HepG2 (cell line): ENCODE measurements around the gene GATA1. TPM values are rescaled to one million over a fixed set of nuclear protein-coding genes. Genes with fewer than 3 reads are reported as not detected.

Experiments
- ATAC-seq: fragments of 200-7000 bp; cut with Tn5 transposase; 3 replicates; pipeline ENCODE4 v1.9.1; 2020; ENCODE audit warnings: mild to moderate bottlenecking, moderate library complexity
- BruUV-seq: library from RNA; stranded (reverse); fragments of 400-500 nt; replicated peaks from 2 replicates; lab custom pipeline; 2021; lab: Mats Ljungman, UMichigan
- CTCF ChIA-PET: fragments of 300-600 bp; formaldehyde crosslinking; extraction: SDS; loops from one replicate; lab custom pipeline; 2021; ENCODE audit warnings: low total read pairs, inconsistent platforms, low intra/inter-chr PET ratio; lab: Yijun Ruan, JAX
- POLR2A ChIA-PET: fragments of 350-600 bp; sonication (Branson Sonifier 250); formaldehyde crosslinking; loops from one replicate; lab custom pipeline; 2020; ENCODE audit warnings: antibody characterized with exemption, inconsistent platforms; lab: Yijun Ruan, JAX
- DNase-seq: peaks from one replicate; pipeline ENCODE4 v3.0.0-alpha.2; 2015; ENCODE audit warnings: low spot score
- FAIRE-seq: peaks from 3 replicates; lab custom pipeline; 2011; peaks lifted over from hg19 to GRCh38; lab: Jason Lieb, UNC
- H2AFZ ChIP-seq: one replicate; pipeline ENCODE4 v1.6.1; 2011; ENCODE audit warnings: low read length, inconsistent platforms
- H3K27ac ChIP-seq: fragments of 300-600 bp; 3 replicates; pipeline ENCODE4 v1.8.0; 2011; ENCODE audit warnings: mixed run types, mild to moderate bottlenecking, mixed read lengths, low read length, inconsistent platforms; ENCODE audit not compliant: insufficient read depth; ENCODE audit errors: extremely low read length
- H3K27me3 ChIP-seq, 2 experiments: fragments of 200-600 bp in 1 of 2; 2 replicates in 1 of 2; 3 replicates in 1 of 2; pipeline versions ENCODE4 v1.6.0 to v1.8.0; 2011; ENCODE audit warnings: low read length in 2 of 2, mild to moderate bottlenecking in 2 of 2, moderate library complexity in 2 of 2, inconsistent platforms in 1 of 2; ENCODE audit not compliant: insufficient read depth in 2 of 2, control insufficient read depth in 1 of 2
- H3K36me3 ChIP-seq, 2 experiments: fragments of 200-600 bp in 1 of 2; replicated peaks in 1 of 2; 2 replicates in 1 of 2; 3 replicates in 1 of 2; pipeline versions ENCODE4 v1.5.1 to v1.8.0; 2011; ENCODE audit warnings: low read length in 2 of 2, inconsistent platforms in 1 of 2; ENCODE audit not compliant: insufficient read depth in 2 of 2, control insufficient read depth in 1 of 2
- H3K4me1 ChIP-seq: 2 replicates; pipeline ENCODE4 v1.5.1; 2012; ENCODE audit warnings: low read length, inconsistent platforms; ENCODE audit not compliant: insufficient read depth
- H3K4me2 ChIP-seq: 2 replicates; pipeline ENCODE4 v1.6.0; 2011; ENCODE audit warnings: low read depth, low read length, inconsistent platforms
- H3K4me3 ChIP-seq, 3 experiments: fragments of 200-600 bp in 1 of 3; sonication (generic), shearing (Covaris generic) in 1 of 3; replicated peaks in 1 of 3; 2 replicates each; pipeline ENCODE4 v1.5.1; 2011 to 2016; ENCODE audit warnings: low read length in 3 of 3, inconsistent platforms in 2 of 3, low read depth in 2 of 3, mild to moderate bottlenecking in 2 of 3, control low read depth in 1 of 3, mixed read lengths in 1 of 3; ENCODE audit not compliant: insufficient read depth in 1 of 3
- H3K79me2 ChIP-seq: one replicate; pipeline ENCODE4 v1.6.1; 2011; ENCODE audit warnings: low read length, inconsistent platforms; ENCODE audit not compliant: insufficient read depth
- H3K9ac ChIP-seq: 2 replicates; pipeline ENCODE4 v1.6.0; 2011; ENCODE audit warnings: mild to moderate bottlenecking, low read depth, low read length, inconsistent platforms; ENCODE audit not compliant: insufficient read depth
- H3K9me3 ChIP-seq: 2 replicates; pipeline ENCODE4 v1.5.1; 2012; ENCODE audit warnings: mild to moderate bottlenecking, low read length
- H4K20me1 ChIP-seq: 2 replicates; pipeline ENCODE4 v1.6.0; 2011; ENCODE audit warnings: inconsistent platforms, mild to moderate bottlenecking, low read length, moderate library complexity; ENCODE audit not compliant: insufficient read depth
- CBX1 ChIP-seq: IDR thresholded peaks from one replicate; pipeline ENCODE4 v1.6.1; 2016; ENCODE audit warnings: antibody characterized with exemption, low read depth
- HBP1 ChIP-seq: IDR thresholded peaks from 2 replicates; pipeline ENCODE4 v1.6.1; 2016; ENCODE audit warnings: low read depth, control low read depth
- HMG20B ChIP-seq: conservative IDR thresholded peaks from 2 replicates; pipeline ENCODE4 v1.6.1; 2016; ENCODE audit warnings: missing genetic modification reagents, missing compliant biosample characterization
- HNRNPUL1 ChIP-seq: fragments of 200-400 bp; formaldehyde crosslinking; IDR thresholded peaks from 2 replicates; pipeline ENCODE4 v1.6.1; 2017; ENCODE audit warnings: low read depth, mild to moderate bottlenecking, low read length, moderate library complexity
- HOMEZ ChIP-seq: IDR thresholded peaks from 2 replicates; pipeline ENCODE4 v1.6.1; 2016; ENCODE audit warnings: low read depth
- KLF6 ChIP-seq: IDR thresholded peaks from 2 replicates; pipeline ENCODE4 v1.8.0; 2016; ENCODE audit warnings: missing biosample characterization, missing genetic modification reagents
- MBD4 ChIP-seq: IDR thresholded peaks from 2 replicates; pipeline ENCODE4 v1.6.1; 2012; ENCODE audit warnings: low read length, inconsistent platforms, borderline replicate concordance
- POGZ ChIP-seq: sonication (generic); formaldehyde crosslinking; IDR thresholded peaks from 2 replicates; pipeline ENCODE4 v1.4.0; 2020; ENCODE audit warnings: mild to moderate bottlenecking, missing genetic modification reagents
- PREB ChIP-seq: sonication (generic); formaldehyde crosslinking; IDR thresholded peaks from 2 replicates; pipeline ENCODE4 v1.4.0; 2020; ENCODE audit warnings: missing genetic modification reagents
- U2AF1 ChIP-seq: fragments of 200-400 bp; formaldehyde crosslinking; optimal IDR thresholded peaks from 2 replicates; pipeline ENCODE3; 2017; ENCODE audit warnings: mild to moderate bottlenecking, low read depth, low read length
- ZMAT3 ChIP-seq: sonication (generic); formaldehyde crosslinking; conservative IDR thresholded peaks from 2 replicates; pipeline ENCODE4 v1.7.0; 2021; ENCODE audit warnings: missing genetic modification reagents
- ZNF24 ChIP-seq: fragments of 450-650 bp; IDR thresholded peaks from 2 replicates; pipeline ENCODE4 v1.6.1; 2017; ENCODE audit warnings: antibody characterized with exemption, mild to moderate bottlenecking
- ZNF431 ChIP-seq: sonication (generic); formaldehyde crosslinking; IDR thresholded peaks from 2 replicates; pipeline ENCODE4 v1.9.0; 2022; ENCODE audit warnings: missing genetic modification reagents, low read depth, mild to moderate bottlenecking, borderline replicate concordance
- ZNF607 ChIP-seq: sonication (generic); formaldehyde crosslinking; IDR thresholded peaks from 2 replicates; pipeline ENCODE4 v1.5.1; 2020; ENCODE audit warnings: missing genetic modification reagents, mild to moderate bottlenecking, borderline replicate concordance
- ZNF7 ChIP-seq: IDR thresholded peaks from 2 replicates; pipeline ENCODE4 v1.6.1; 2016; ENCODE audit warnings: missing biosample characterization, missing genetic modification reagents
- ZNF784 ChIP-seq: sonication (generic); formaldehyde crosslinking; IDR thresholded peaks from 2 replicates; pipeline ENCODE4 v1.5.1; 2020; ENCODE audit warnings: missing genetic modification reagents, mild to moderate bottlenecking, borderline replicate concordance
- WGBS: methylation state at CpG from one replicate; pipeline ENCODE4 v1.1.6; 2017; ENCODE audit warnings: low lambda C conversion rate; 5-methylcytosine and 5-hydroxymethylcytosine counted together
- in situ Hi-C: cut with HindIII; loops from 2 replicates; pipeline ENCODE4 v1.10.0; 2017; ENCODE audit warnings: low pct_unique_long_range_greater_than_20kb; ENCODE audit not compliant: extremely low pct_ligation_motif_present
- intact Hi-C: fragments of 100-400 bp; cut with micrococcal nuclease; formaldehyde crosslinking; loops from one replicate; pipeline ENCODE4 v1.10.0; 2022; ENCODE audit not compliant: unreplicated experiment
- polyA plus RNA-seq, 8 experiments: library from polyadenylated mRNA; depleted of rRNA in 3 of 8; stranded (reverse) in 7 of 8; unstranded in 1 of 8; fragments of >200 nt; fragmentation: Illumina TruSeq in 4 of 8; extraction: Trizol in 4 of 8; gene quantifications; 2 replicates each; pipeline versions ENCODE4 v1.2.1 to v1.2.3, GENCODE V29; 2011 to 2016; ENCODE audit warnings: low read depth in 4 of 8, missing spikeins in 1 of 8, mixed read lengths in 1 of 8; ENCODE audit not compliant: insufficient read depth in 1 of 8
- total RNA-seq, 5 experiments: library from RNA; depleted of rRNA; stranded (reverse); fragments of >200 nt; fragmentation: Illumina TruSeq; extraction: Trizol; gene quantifications; 2 replicates each; pipeline ENCODE4 v1.2.3, GENCODE V29; 2016; ENCODE audit warnings: low read depth in 1 of 5
- TF ChIP-seq, protein P1 (sequence below): sonication (generic); formaldehyde crosslinking; conservative IDR thresholded peaks from 2 replicates; pipeline ENCODE4 v1.8.1; 2023; ENCODE audit warnings: missing genetic modification reagents
- TF ChIP-seq, protein P2 (sequence below): sonication (generic); formaldehyde crosslinking; IDR thresholded peaks from 2 replicates; pipeline ENCODE4 v1.5.0; 2020; ENCODE audit warnings: mild to moderate bottlenecking, missing genetic modification reagents

GATA1 gene
- total and polyA plus RNA-seq, 2 of the 13 experiments (the other 11 are each of a cell fraction or from before 2014, with no cell fraction given): 0.13 TPM; not detected in 1

DNA sequence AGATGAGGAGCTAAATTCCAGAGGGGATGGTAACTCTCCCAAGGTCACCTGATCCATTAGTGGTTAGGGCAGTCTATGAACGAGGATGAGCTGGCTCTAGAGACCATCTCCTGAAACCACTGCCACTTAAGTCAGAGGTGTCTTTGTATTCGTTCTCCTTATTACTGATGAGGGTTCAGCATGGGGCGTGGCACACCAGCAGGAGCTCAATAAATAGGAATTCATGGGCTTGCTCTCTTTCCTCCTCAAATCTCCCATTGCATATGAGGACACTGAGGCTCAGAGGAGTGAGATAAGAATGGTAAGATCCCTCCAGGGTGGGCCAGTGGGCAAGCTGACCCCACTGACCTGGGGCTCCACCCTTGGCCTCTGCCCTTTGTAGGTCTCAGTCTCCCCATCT, 1.7 kb upstream of the GATA1 start (continued):
- TF ChIP-seq HOMEZ (CRISPR knock-in tag) (no peak), ZNF431 (CRISPR knock-in tag) (no peak), U2AF1 (no peak), ZNF607 (CRISPR knock-in tag) (no peak)

GRCh38 chrX:48785186-48785539, 1.2 kb upstream of the GATA1 start:
- Histone ChIP-seq H3K27me3 (no peaks in the 10 kb centered on the region; a peak in 1 of 5 replicates), H4K20me1 (no peaks in the 10 kb centered on the region), H3K27ac (no peak overlapping the region), H3K4me3 (no peak overlapping the region), H3K4me2 (no peak overlapping the region), H3K36me3 (no peaks in the 10 kb centered on the region), H3K4me1 (no peaks in the 10 kb centered on the region), H3K79me2 (no peaks in the 10 kb centered on the region), H3K9me3 (no peaks in the 10 kb centered on the region), H2AFZ (no peak overlapping the region), H3K9ac (no peak overlapping the region)
- ChIA-PET CTCF (no interaction called here), POLR2A (no interaction called here)
- in situ Hi-C loops (no loop called here), intact Hi-C loops (no loop called here)
- WGBS: no CpG with 5 or more reads among the region's 1 CpG
- no TSS peak for BruUV-seq
- no peak for DNase-seq
- FAIRE-seq: no peak
- ATAC-seq: no peak
- TF ChIP-seq PREB (CRISPR knock-in tag) (no peak), CBX1 (no peak), HMG20B (no peak), ZNF7 (CRISPR knock-in tag) (no peak), MBD4 (no peak), ZNF24 (no peak), HBP1 (no peak), HNRNPUL1 (no peak), KLF6 (CRISPR knock-in tag) (no peak), ZMAT3 (CRISPR knock-in tag) (no peak), POGZ (CRISPR knock-in tag) (no peak), ZNF784 (CRISPR knock-in tag) (no peak)
- TF ChIP-seq, protein P1, sequence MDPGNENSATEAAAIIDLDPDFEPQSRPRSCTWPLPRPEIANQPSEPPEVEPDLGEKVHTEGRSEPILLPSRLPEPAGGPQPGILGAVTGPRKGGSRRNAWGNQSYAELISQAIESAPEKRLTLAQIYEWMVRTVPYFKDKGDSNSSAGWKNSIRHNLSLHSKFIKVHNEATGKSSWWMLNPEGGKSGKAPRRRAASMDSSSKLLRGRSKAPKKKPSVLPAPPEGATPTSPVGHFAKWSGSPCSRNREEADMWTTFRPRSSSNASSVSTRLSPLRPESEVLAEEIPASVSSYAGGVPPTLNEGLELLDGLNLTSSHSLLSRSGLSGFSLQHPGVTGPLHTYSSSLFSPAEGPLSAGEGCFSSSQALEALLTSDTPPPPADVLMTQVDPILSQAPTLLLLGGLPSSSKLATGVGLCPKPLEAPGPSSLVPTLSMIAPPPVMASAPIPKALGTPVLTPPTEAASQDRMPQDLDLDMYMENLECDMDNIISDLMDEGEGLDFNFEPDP: no peak
- TF ChIP-seq, protein P2, sequence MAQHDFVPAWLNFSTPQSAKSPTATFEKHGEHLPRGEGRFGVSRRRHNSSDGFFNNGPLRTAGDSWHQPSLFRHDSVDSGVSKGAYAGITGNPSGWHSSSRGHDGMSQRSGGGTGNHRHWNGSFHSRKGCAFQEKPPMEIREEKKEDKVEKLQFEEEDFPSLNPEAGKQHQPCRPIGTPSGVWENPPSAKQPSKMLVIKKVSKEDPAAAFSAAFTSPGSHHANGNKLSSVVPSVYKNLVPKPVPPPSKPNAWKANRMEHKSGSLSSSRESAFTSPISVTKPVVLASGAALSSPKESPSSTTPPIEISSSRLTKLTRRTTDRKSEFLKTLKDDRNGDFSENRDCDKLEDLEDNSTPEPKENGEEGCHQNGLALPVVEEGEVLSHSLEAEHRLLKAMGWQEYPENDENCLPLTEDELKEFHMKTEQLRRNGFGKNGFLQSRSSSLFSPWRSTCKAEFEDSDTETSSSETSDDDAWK: no peak
